Colonic mucosa (tissue), 4 donors: ENCODE measurements around the gene DGKH. TPM values are rescaled to one million over a fixed set of nuclear protein-coding genes. Genes with fewer than 3 reads are reported as not detected.

Experiments used
- DNase-seq: peaks from one replicate; pipeline ENCODE4 v3.0.0-alpha.2; 2020
- H3K27ac ChIP-seq: fragments of 200-600 bp; one replicate; pipeline ENCODE4 v1.8.0; 2021
- H3K27me3 ChIP-seq: fragments of 200-600 bp; one replicate; pipeline ENCODE4 v1.8.0; 2021
- H3K36me3 ChIP-seq: fragments of 200-600 bp; one replicate; pipeline ENCODE4 v1.8.0; 2021
- H3K4me1 ChIP-seq: fragments of 200-600 bp; one replicate; pipeline ENCODE4 v1.8.0; 2021; ENCODE audit warnings: mild to moderate bottlenecking
- H3K4me3 ChIP-seq: fragments of 200-600 bp; one replicate; pipeline ENCODE4 v1.8.0; 2021
- H3K9ac ChIP-seq, 2 donors: one replicate each; pipeline ENCODE4 v1.7.0; 2013; ENCODE audit warnings: control low read depth in 2 of 2, low read depth in 2 of 2, low read length in 2 of 2
- H3K9me3 ChIP-seq: fragments of 200-600 bp; one replicate; pipeline ENCODE4 v1.8.0; 2021
- CTCF ChIP-seq: fragments of 200-600 bp; IDR thresholded peaks from one replicate; pipeline ENCODE4 v1.8.0; 2022; ENCODE audit warnings: antibody characterized with exemption, mild to moderate bottlenecking
- intact Hi-C: fragments of 100-400 bp; cut with DNase I; formaldehyde crosslinking; loops from one replicate; pipeline ENCODE4 v1.14.1; 2022
- total RNA-seq, 2 donors: library from RNA; stranded (reverse); fragmentation: NEBNext Ultra II Directional in 1 of 2; extraction: Animal tissue kit (Norgen Biotek cat#: 25700) in 1 of 2; gene quantifications; one replicate each; pipeline ENCODE4 v1.2.1, GENCODE V29; 2021
- donor health status: healthy.
- donor health status: DM: no; HTN: no; CAD: no.
- donor health status: DM: no; HTN: no; CAD: no.

Gene DGKH
- total RNA-seq, 2 donors from 2014 or later = 15.5 to 17.9 TPM

GRCh38 chr13:42181381-42181953 lies 133.0 kb downstream of the DGKH start:
- Histone ChIP-seq H3K9ac (no peak overlapping the region), H3K36me3 (no peaks in the 10 kb centered on the region), H3K27ac (no peak overlapping the region), H3K4me1 (no peaks in the 10 kb centered on the region), H3K9me3 (no peaks in the 10 kb centered on the region), H3K27me3 (no peaks in the 10 kb centered on the region), H3K4me3 (no peak overlapping the region)
- DNase-seq = no peak
- TF ChIP-seq CTCF = no peak
- intact Hi-C loops = no loop called here

- Histone ChIP-seq H3K4me1 (peaks cover 3% of the 10 kb centered on the region), H3K4me3 (no peak overlapping the region), H3K9me3 (no peaks in the 10 kb centered on the region), H3K36me3 (no peaks in the 10 kb centered on the region), H3K27ac (no peak overlapping the region), H3K9ac (no peak overlapping the region), H3K27me3 (no peaks in the 10 kb centered on the region)
- no peak for DNase-seq
- intact Hi-C loops = no loop called here
- TF ChIP-seq CTCF = no peak
Measured at GRCh38 chr13:42189061-42189460, 140.6 kb downstream of the DGKH start.

GRCh38 chr13:42190529-42190928 lies 142.1 kb downstream of the DGKH start:
- no peak overlapping the region for H3K9ac ChIP-seq
- no peak overlapping the region for H3K27ac ChIP-seq
- no peaks in the 10 kb centered on the region for H3K9me3 ChIP-seq
- no peak for DNase-seq
- intact Hi-C loops = no loop called here
- TF ChIP-seq CTCF = no peak
- H3K4me3 ChIP-seq = no peak overlapping the region
- peaks cover 3% of the 10 kb centered on the region for H3K4me1 ChIP-seq
- H3K36me3 ChIP-seq = peaks cover under 1% of the 10 kb centered on the region
- no peaks in the 10 kb centered on the region for H3K27me3 ChIP-seq

GRCh38 chr13:42211704-42212464 lies 163.4 kb downstream of the DGKH start:
- Histone ChIP-seq H3K4me1 (no peaks in the 10 kb centered on the region), H3K27me3 (no peaks in the 10 kb centered on the region), H3K4me3 (no peak overlapping the region), H3K9ac (no peak overlapping the region), H3K27ac (no peak overlapping the region), H3K36me3 (no peaks in the 10 kb centered on the region), H3K9me3 (no peaks in the 10 kb centered on the region)
- no peak for DNase-seq
- intact Hi-C loops = no loop called here
- TF ChIP-seq CTCF = no peak

- Histone ChIP-seq H3K27ac (no peak overlapping the region), H3K9ac (no peak overlapping the region), H3K27me3 (no peaks in the 10 kb centered on the region), H3K4me3 (no peak overlapping the region), H3K36me3 (no peaks in the 10 kb centered on the region), H3K4me1 (no peaks in the 10 kb centered on the region), H3K9me3 (no peaks in the 10 kb centered on the region)
- DNase-seq = no peak
- no peak for TF ChIP-seq CTCF
- intact Hi-C loops = no loop called here
Measured at GRCh38 chr13:42214446-42214845, 166.0 kb downstream of the DGKH start.
